ENCODE measurements around the gene MCF2L2. TPM values are rescaled to one million over a fixed set of nuclear protein-coding genes. Genes with fewer than 3 reads are reported as not detected.

Gene MCF2L2
- total and polyA plus RNA-seq, 2 of the 13 experiments (the other 11 are each of a cell fraction or from before 2014, with no cell fraction given): not detected

DNA sequence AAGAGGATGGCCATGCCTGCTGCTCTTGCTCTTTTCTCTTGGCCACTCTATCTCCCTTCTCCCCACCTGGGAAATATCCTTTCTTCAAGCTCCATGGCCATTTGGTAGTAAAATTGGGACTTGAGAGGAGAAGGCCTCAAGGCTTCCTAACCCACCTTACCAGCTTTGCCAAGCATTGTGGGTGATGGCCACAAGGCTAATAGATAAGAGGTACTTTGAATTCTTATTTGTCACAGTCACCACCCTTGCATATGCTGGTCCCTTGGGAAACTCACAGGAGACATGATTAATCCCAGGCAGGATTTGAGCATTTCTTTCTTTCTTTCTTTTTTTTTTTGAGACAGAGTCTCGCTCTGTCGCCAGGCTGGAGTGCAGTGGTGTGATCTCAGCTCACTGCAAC lies 138.2 kb downstream of the MCF2L2 start:
- no peak overlapping the region for H3K9ac ChIP-seq (ENCODE audit: insufficient read depth, low read depth, low read length)
- no peaks in the 10 kb centered on the region for H3K79me2 ChIP-seq (ENCODE audit: insufficient read depth, low read length)
- no peak overlapping the region for H3K27ac ChIP-seq (ENCODE audit: extremely low read length, insufficient read depth, low read length)
- peaks cover 1 to 33% of the 10 kb centered on the region in 2 experiments; a peak in 3 of 5 replicates for H3K27me3 ChIP-seq (ENCODE audit: control insufficient read depth in 1 of 2, insufficient read depth in 2 of 2, low read length in 2 of 2)
- H3K4me1 ChIP-seq (ENCODE audit: insufficient read depth, low read length): peaks cover 14% of the 10 kb centered on the region
- intact Hi-C loops (cut with micrococcal nuclease; ENCODE audit: unreplicated experiment): no loop called here
- H4K20me1 ChIP-seq (ENCODE audit: insufficient read depth, low read length): no peaks in the 10 kb centered on the region
- ChIA-PET CTCF (ENCODE audit: low intra/inter-chr PET ratio, low total read pairs) (no interaction called here), POLR2A (no interaction called here)
- no peak overlapping the region for H2AFZ ChIP-seq (ENCODE audit: low read length)
- WGBS (ENCODE audit: low lambda C conversion rate): 89% methylated on average over 2 of the region's 2 CpGs
- ATAC-seq (no peak), DNase-seq (ENCODE audit: low spot score) (no peak), FAIRE-seq (no peak)
- no peak overlapping the region for H3K4me2 ChIP-seq (ENCODE audit: low read depth, low read length)
- no peak overlapping the region for H3K4me3 ChIP-seq (replicated peaks in 1 of 3; ENCODE audit: insufficient read depth in 1 of 3, low read depth in 2 of 3, low read length in 3 of 3)
- in situ Hi-C loops (cut with HindIII; ENCODE audit: extremely low pct_ligation_motif_present, low pct_unique_long_range_greater_than_20kb): no loop called here
- no peak for TF ChIP-seq EEA1 (CRISPR knock-in tag; IDR thresholded peaks at IDR 0.05; ENCODE audit: borderline replicate concordance)
- TF ChIP-seq PLRG1 (conservative IDR thresholded peaks at IDR 0.05): no peak
- TF ChIP-seq ZNF552 (CRISPR knock-in tag; IDR thresholded peaks at IDR 0.05; ENCODE audit: borderline replicate concordance): no peak
- TF ChIP-seq ZNF749 (CRISPR knock-in tag; IDR thresholded peaks at IDR 0.05; ENCODE audit: borderline replicate concordance): no peak
- TF ChIP-seq ZNF451 (CRISPR knock-in tag; IDR thresholded peaks at IDR 0.05): no peak
- TF ChIP-seq, protein P1, sequence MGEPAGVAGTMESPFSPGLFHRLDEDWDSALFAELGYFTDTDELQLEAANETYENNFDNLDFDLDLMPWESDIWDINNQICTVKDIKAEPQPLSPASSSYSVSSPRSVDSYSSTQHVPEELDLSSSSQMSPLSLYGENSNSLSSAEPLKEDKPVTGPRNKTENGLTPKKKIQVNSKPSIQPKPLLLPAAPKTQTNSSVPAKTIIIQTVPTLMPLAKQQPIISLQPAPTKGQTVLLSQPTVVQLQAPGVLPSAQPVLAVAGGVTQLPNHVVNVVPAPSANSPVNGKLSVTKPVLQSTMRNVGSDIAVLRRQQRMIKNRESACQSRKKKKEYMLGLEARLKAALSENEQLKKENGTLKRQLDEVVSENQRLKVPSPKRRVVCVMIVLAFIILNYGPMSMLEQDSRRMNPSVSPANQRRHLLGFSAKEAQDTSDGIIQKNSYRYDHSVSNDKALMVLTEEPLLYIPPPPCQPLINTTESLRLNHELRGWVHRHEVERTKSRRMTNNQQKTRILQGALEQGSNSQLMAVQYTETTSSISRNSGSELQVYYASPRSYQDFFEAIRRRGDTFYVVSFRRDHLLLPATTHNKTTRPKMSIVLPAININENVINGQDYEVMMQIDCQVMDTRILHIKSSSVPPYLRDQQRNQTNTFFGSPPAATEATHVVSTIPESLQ (CRISPR knock-in tag; conservative IDR thresholded peaks at IDR 0.05): no peak
- TF ChIP-seq SALL1 (CRISPR knock-in tag; IDR thresholded peaks at IDR 0.05): no peak
- TF ChIP-seq ZNF781 (CRISPR knock-in tag; IDR thresholded peaks at IDR 0.05; ENCODE audit: borderline replicate concordance, not compliant biosample characterization): no peak
- TF ChIP-seq ZBTB8A (CRISPR knock-in tag; IDR thresholded peaks at IDR 0.05; ENCODE audit: borderline replicate concordance, low read depth): no peak
- no peak for TF ChIP-seq GTF3A (CRISPR knock-in tag; conservative IDR thresholded peaks at IDR 0.05)
- no peak for TF ChIP-seq SOX6 (IDR thresholded peaks at IDR 0.05)
- no peak for TF ChIP-seq SOX6 (CRISPR knock-in tag; IDR thresholded peaks at IDR 0.05)
- no peak for TF ChIP-seq ZBTB38 (CRISPR knock-in tag; IDR thresholded peaks at IDR 0.05)
- TF ChIP-seq MXI1 (IDR thresholded peaks at IDR 0.05; ENCODE audit: borderline replicate concordance, low read depth, low read length): no peak
- TF ChIP-seq ZKSCAN8 (CRISPR knock-in tag; IDR thresholded peaks at IDR 0.05; ENCODE audit: borderline replicate concordance): no peak
- no peak for TF ChIP-seq ZNF75D (CRISPR knock-in tag; IDR thresholded peaks at IDR 0.05; ENCODE audit: borderline replicate concordance)
- H3K36me3 ChIP-seq (replicated peaks in 1 of 2; ENCODE audit: control insufficient read depth in 1 of 2, insufficient read depth in 2 of 2, low read length in 2 of 2): no peaks in the 10 kb centered on the region
- H3K9me3 ChIP-seq (ENCODE audit: low read length): no peaks in the 10 kb centered on the region
- no TSS peak for BruUV-seq (replicated peaks)

Data from HepG2 (cell line).